Lung microvascular endothelial cell (primary cell): Measurements from ENCODE around the gene ATP1B1. TPM values are rescaled to one million over a fixed set of nuclear protein-coding genes. Genes with fewer than 3 reads are reported as not detected.

ENCODE experiments used
- DNase-seq, 2 donors: peaks; one replicate each; pipeline versions ENCODE4 v3.0.0 to v3.0.0-alpha.2; 2010; ENCODE audit warnings: low read depth in 2 of 2
- total RNA-seq: library from RNA; depleted of rRNA; stranded (reverse); fragments of >200 nt; gene quantifications from 2 replicates; pipeline ENCODE4 v1.2.1, GENCODE V29; 2014

Gene ATP1B1
- total RNA-seq, result 2.6 and 8.1 TPM in 2 replicates

GRCh38 chr1:169106095-169106920 is at the start of gene ATP1B1:
Gene ATP1B1, plus strand, starts transcription at chr1:169106690. Its CDS starts 140 bp downstream, at chr1:169106830.
- DNase-seq, result peak; percentile 85 to 90

GRCh38 chr1:169059421-169059820 is 47.1 kb upstream of the ATP1B1 start:
- DNase-seq, result no peak

- no peak for DNase-seq
Observed at GRCh38 chr1:169060043-169060722, 46.3 kb upstream of the ATP1B1 start.

GRCh38 chr1:169060919-169061639 is 45.4 kb upstream of the ATP1B1 start:
- DNase-seq, result peak in 1 of 2 donors; percentile 5

- DNase-seq, result no peak
Observed at GRCh38 chr1:169062152-169062551, 44.3 kb upstream of the ATP1B1 start.

- DNase-seq, result no peak
Observed at GRCh38 chr1:169064103-169064502, 42.4 kb upstream of the ATP1B1 start.

GRCh38 chr1:169070547-169070946 is 35.9 kb upstream of the ATP1B1 start:
- no peak for DNase-seq

- no peak for DNase-seq
Observed at GRCh38 chr1:169070958-169071357, 35.5 kb upstream of the ATP1B1 start.

- no peak for DNase-seq
Observed at GRCh38 chr1:169072945-169073725, 33.4 kb upstream of the ATP1B1 start.

- DNase-seq, result no peak
Observed at GRCh38 chr1:169078163-169078883, 28.2 kb upstream of the ATP1B1 start.

GRCh38 chr1:169081503-169082123 is 24.9 kb upstream of the ATP1B1 start:
- no peak for DNase-seq

GRCh38 chr1:169085911-169086310 is 20.6 kb upstream of the ATP1B1 start:
- no peak for DNase-seq

- peak in 1 of 2 donors; percentile 17 for DNase-seq
Observed at GRCh38 chr1:169086603-169087455, 19.7 kb upstream of the ATP1B1 start.

- DNase-seq, result no peak
Observed at GRCh38 chr1:169087876-169088275, 18.6 kb upstream of the ATP1B1 start.

GRCh38 chr1:169089776-169090175 is 16.7 kb upstream of the ATP1B1 start:
- no peak for DNase-seq

- DNase-seq, result no peak
Observed at GRCh38 chr1:169090308-169090899, 16.1 kb upstream of the ATP1B1 start.

- no peak for DNase-seq
Observed at GRCh38 chr1:169090900-169091311, 15.6 kb upstream of the ATP1B1 start.

GRCh38 chr1:169091480-169091941 is 15.0 kb upstream of the ATP1B1 start:
- DNase-seq, result no peak

- no peak for DNase-seq
Observed at GRCh38 chr1:169092399-169092798, 14.1 kb upstream of the ATP1B1 start.
